Measurements from ENCODE around the gene GFER. TPM values are rescaled to one million over a fixed set of nuclear protein-coding genes. Genes with fewer than 3 reads are reported as not detected.

Gene GFER
- total RNA-seq, 1 donor from 2014 or later, result 18.7 TPM

GRCh38 chr16:1974157-1975070, 9.6 kb upstream of the GFER start:
- DNase-seq (ENCODE audit: extremely low read depth, low read depth, low spot score), result no peak

GRCh38 chr16:1975432-1976215, 8.4 kb upstream of the GFER start:
- no peak for DNase-seq (ENCODE audit: extremely low read depth, low read depth, low spot score)

- no peak for DNase-seq (ENCODE audit: extremely low read depth, low read depth, low spot score)
These were observed 7.8 kb upstream of the GFER start for GRCh38 chr16:1976216-1976520.

GRCh38 chr16:1976951-1977874, 6.8 kb upstream of the GFER start:
- no peak for DNase-seq (ENCODE audit: extremely low read depth, low read depth, low spot score)

GRCh38 chr16:1977875-1978268, 6.1 kb upstream of the GFER start:
- no peak for DNase-seq (ENCODE audit: extremely low read depth, low read depth, low spot score)

- DNase-seq (ENCODE audit: extremely low read depth, low read depth, low spot score), result no peak
These were observed 5.4 kb upstream of the GFER start for GRCh38 chr16:1978476-1979120.

- DNase-seq (ENCODE audit: extremely low read depth, low read depth, low spot score), result no peak
These were observed 4.5 kb upstream of the GFER start for GRCh38 chr16:1979271-1980029.

GRCh38 chr16:1980030-1980769, 3.8 kb upstream of the GFER start:
- DNase-seq (ENCODE audit: extremely low read depth, low read depth, low spot score), result no peak

- DNase-seq (ENCODE audit: extremely low read depth, low read depth, low spot score), result no peak
These were observed 3.3 kb upstream of the GFER start for GRCh38 chr16:1980770-1981087.

- DNase-seq (ENCODE audit: extremely low read depth, low read depth, low spot score), result no peak
These were observed 2.6 kb upstream of the GFER start, which contains the start of gene NOXO1 for GRCh38 chr16:1981398-1981836. TSS of gene NOXO1 (minus strand) at chr16:1981469. CDS start at chr16:1981179, 290 bp downstream.

- DNase-seq (ENCODE audit: extremely low read depth, low read depth, low spot score), result no peak
These were observed 2.0 kb upstream of the GFER start for GRCh38 chr16:1982013-1982433.

GRCh38 chr16:1982991-1983543, 926 bp upstream of the GFER start:
- no peak for DNase-seq (ENCODE audit: extremely low read depth, low read depth, low spot score)

- no peak for DNase-seq (ENCODE audit: extremely low read depth, low read depth, low spot score)
These were observed 593 bp downstream of the GFER start for GRCh38 chr16:1984347-1985225.

GRCh38 chr16:1985466-1986150, 1.6 kb downstream of the GFER start:
- no peak for DNase-seq (ENCODE audit: extremely low read depth, low read depth, low spot score)

- no peak for DNase-seq (ENCODE audit: extremely low read depth, low read depth, low spot score)
These were observed 3.2 kb downstream of the GFER start for GRCh38 chr16:1987198-1987597.

GRCh38 chr16:1989209-1990100, 5.5 kb downstream of the GFER start, which contains the start of gene SYNGR3:
TSS of gene SYNGR3 (plus strand) at chr16:1989970. CDS start at chr16:1990103, 133 bp downstream.
- no peak for DNase-seq (ENCODE audit: extremely low read depth, low read depth, low spot score)
